Muscle layer of colon (tissue), 2 donors: ENCODE results near the gene CPE.

Source experiments
- H3K27ac ChIP-seq: one replicate; pipeline ENCODE4 v1.7.0; 2013; ENCODE audit warnings: low read depth, mild to moderate bottlenecking, low read length, moderate library complexity
- H3K27me3 ChIP-seq, 2 donors: one replicate each; pipeline ENCODE4 v1.7.0; 2013; ENCODE audit warnings: low read length in 2 of 2, mild to moderate bottlenecking in 2 of 2; ENCODE audit not compliant: insufficient read depth in 2 of 2, control insufficient read depth in 1 of 2
- H3K36me3 ChIP-seq: one replicate; pipeline ENCODE4 v1.7.0; 2013; ENCODE audit warnings: mild to moderate bottlenecking, low read length; ENCODE audit not compliant: insufficient read depth
- H3K4me1 ChIP-seq: one replicate; pipeline ENCODE4 v1.7.0; 2013; ENCODE audit warnings: mild to moderate bottlenecking, low read length; ENCODE audit not compliant: insufficient read depth
- H3K4me3 ChIP-seq, 2 donors: one replicate each; pipeline ENCODE4 v1.7.0; 2013; ENCODE audit warnings: low read length in 2 of 2, low read depth in 1 of 2, mild to moderate bottlenecking in 1 of 2, moderate library complexity in 1 of 2
- H3K9ac ChIP-seq: one replicate; pipeline ENCODE4 v1.7.0; 2013; ENCODE audit warnings: low read length
- H3K9me3 ChIP-seq: one replicate; pipeline ENCODE4 v1.7.0; 2013; ENCODE audit warnings: mild to moderate bottlenecking, low read length
- donor health status: abdominal sarcoma.
- donor health status: Adenocarcinoma of cecum.

Gene CPE

GRCh38 chr4:165385126-165385525, 6.3 kb downstream of the CPE start:
- Histone ChIP-seq H3K9me3 (no peaks in the 10 kb centered on the region), H3K4me3 (no peak overlapping the region), H3K27ac (no peak overlapping the region), H3K4me1 (no peaks in the 10 kb centered on the region), H3K36me3 (no peaks in the 10 kb centered on the region), H3K27me3 (no peaks in the 10 kb centered on the region), H3K9ac (no peak overlapping the region)

GRCh38 chr4:165386328-165386727, 7.5 kb downstream of the CPE start:
- H3K9me3 ChIP-seq = no peaks in the 10 kb centered on the region
- H3K27ac ChIP-seq = no peak overlapping the region
- H3K9ac ChIP-seq = no peak overlapping the region
- no peak overlapping the region for H3K4me3 ChIP-seq
- H3K4me1 ChIP-seq = no peaks in the 10 kb centered on the region
- no peaks in the 10 kb centered on the region for H3K36me3 ChIP-seq
- no peaks in the 10 kb centered on the region for H3K27me3 ChIP-seq

- Histone ChIP-seq H3K36me3 (no peaks in the 10 kb centered on the region), H3K27ac (no peak overlapping the region), H3K4me3 (no peak overlapping the region), H3K9ac (no peak overlapping the region), H3K9me3 (no peaks in the 10 kb centered on the region), H3K27me3 (no peaks in the 10 kb centered on the region), H3K4me1 (peaks cover 2% of the 10 kb centered on the region)
These were observed 9.9 kb downstream of the CPE start for GRCh38 chr4:165388756-165389155.

- H3K27ac ChIP-seq = no peak overlapping the region
- no peak overlapping the region for H3K9ac ChIP-seq
- H3K4me1 ChIP-seq = peaks cover 3% of the 10 kb centered on the region
- no peaks in the 10 kb centered on the region for H3K9me3 ChIP-seq
- no peaks in the 10 kb centered on the region for H3K27me3 ChIP-seq
- H3K36me3 ChIP-seq = no peaks in the 10 kb centered on the region
- no peak overlapping the region for H3K4me3 ChIP-seq
These were observed 14.2 kb downstream of the CPE start for GRCh38 chr4:165393051-165393450.

- H3K4me1 ChIP-seq = peaks cover 3% of the 10 kb centered on the region
- no peak overlapping the region for H3K4me3 ChIP-seq
- no peaks in the 10 kb centered on the region for H3K36me3 ChIP-seq
- H3K9ac ChIP-seq = no peak overlapping the region
- no peak overlapping the region for H3K27ac ChIP-seq
- no peaks in the 10 kb centered on the region for H3K27me3 ChIP-seq
- H3K9me3 ChIP-seq = no peaks in the 10 kb centered on the region
These were observed 14.9 kb downstream of the CPE start for GRCh38 chr4:165393704-165394103.

- Histone ChIP-seq H3K4me3 (no peak overlapping the region), H3K9me3 (no peaks in the 10 kb centered on the region), H3K27ac (no peak overlapping the region), H3K27me3 (no peaks in the 10 kb centered on the region), H3K36me3 (no peaks in the 10 kb centered on the region), H3K4me1 (peaks cover 3% of the 10 kb centered on the region), H3K9ac (no peak overlapping the region)
These were observed 15.5 kb downstream of the CPE start for GRCh38 chr4:165394275-165394674.

GRCh38 chr4:165398570-165398969, 19.8 kb downstream of the CPE start:
- Histone ChIP-seq H3K9me3 (no peaks in the 10 kb centered on the region), H3K4me3 (no peak overlapping the region), H3K27ac (no peak overlapping the region), H3K9ac (no peak overlapping the region), H3K27me3 (no peaks in the 10 kb centered on the region), H3K36me3 (no peaks in the 10 kb centered on the region), H3K4me1 (peaks cover 3% of the 10 kb centered on the region)

GRCh38 chr4:165402375-165402774, 23.6 kb downstream of the CPE start:
- Histone ChIP-seq H3K9ac (no peak overlapping the region), H3K27me3 (no peaks in the 10 kb centered on the region), H3K27ac (no peak overlapping the region), H3K4me1 (no peaks in the 10 kb centered on the region), H3K4me3 (no peak overlapping the region), H3K9me3 (no peaks in the 10 kb centered on the region), H3K36me3 (no peaks in the 10 kb centered on the region)

- Histone ChIP-seq H3K9ac (no peak overlapping the region), H3K4me3 (no peak overlapping the region), H3K9me3 (no peaks in the 10 kb centered on the region), H3K4me1 (no peaks in the 10 kb centered on the region), H3K27me3 (no peaks in the 10 kb centered on the region), H3K36me3 (no peaks in the 10 kb centered on the region), H3K27ac (no peak overlapping the region)
These were observed 24.2 kb downstream of the CPE start for GRCh38 chr4:165403048-165403447.

GRCh38 chr4:165403637-165404036, 24.8 kb downstream of the CPE start:
- H3K27me3 ChIP-seq = no peaks in the 10 kb centered on the region
- no peaks in the 10 kb centered on the region for H3K4me1 ChIP-seq
- no peaks in the 10 kb centered on the region for H3K9me3 ChIP-seq
- no peak overlapping the region for H3K9ac ChIP-seq
- H3K36me3 ChIP-seq = no peaks in the 10 kb centered on the region
- no peak overlapping the region for H3K4me3 ChIP-seq
- no peak overlapping the region for H3K27ac ChIP-seq

- H3K36me3 ChIP-seq = no peaks in the 10 kb centered on the region
- no peak overlapping the region for H3K4me3 ChIP-seq
- no peaks in the 10 kb centered on the region for H3K9me3 ChIP-seq
- H3K9ac ChIP-seq = no peak overlapping the region
- H3K27ac ChIP-seq = no peak overlapping the region
- no peaks in the 10 kb centered on the region for H3K27me3 ChIP-seq
- H3K4me1 ChIP-seq = no peaks in the 10 kb centered on the region
These were observed 25.3 kb downstream of the CPE start for GRCh38 chr4:165404080-165404479.

- H3K9ac ChIP-seq = no peak overlapping the region
- H3K27me3 ChIP-seq = no peaks in the 10 kb centered on the region
- no peaks in the 10 kb centered on the region for H3K4me1 ChIP-seq
- no peaks in the 10 kb centered on the region for H3K36me3 ChIP-seq
- no peak overlapping the region for H3K27ac ChIP-seq
- no peaks in the 10 kb centered on the region for H3K9me3 ChIP-seq
- H3K4me3 ChIP-seq = no peak overlapping the region
These were observed 25.9 kb downstream of the CPE start for GRCh38 chr4:165404696-165405095.
